Measurements from ENCODE around the gene MR1.

- TF ChIP-seq CTCF (IDR thresholded peaks at IDR 0.05) (no peak), POLR2A (IDR thresholded peaks at IDR 0.05) (no peak)
These were observed 22.8 kb downstream of the MR1 start for GRCh38 chr1:181056560-181056959.

All from testis (tissue), 2 donors.